PC-3 (cell line): ENCODE data around the gene LRIG3.

Source experiments
- CTCF ChIP-seq: fragments of 300-600 bp; sonication (generic); conservative IDR thresholded peaks from 2 replicates; pipeline ENCODE4 v1.5.1; 2017; ENCODE audit warnings: antibody characterized with exemption, low read depth, mild to moderate bottlenecking, low read length
- EZH2 ChIP-seq: fragments of 300-600 bp; sonication (generic); IDR thresholded peaks from one replicate; pipeline ENCODE4 v1.6.1; 2017; ENCODE audit warnings: antibody characterized with exemption, mild to moderate bottlenecking, low read length; ENCODE audit not compliant: unreplicated experiment
- EZH2phosphoT487 ChIP-seq: fragments of 300-600 bp; sonication (generic); IDR thresholded peaks from 2 replicates; pipeline ENCODE4 v1.6.1; 2018; ENCODE audit warnings: mild to moderate bottlenecking, antibody characterized with exemption, low read length, borderline replicate concordance

DNA sequence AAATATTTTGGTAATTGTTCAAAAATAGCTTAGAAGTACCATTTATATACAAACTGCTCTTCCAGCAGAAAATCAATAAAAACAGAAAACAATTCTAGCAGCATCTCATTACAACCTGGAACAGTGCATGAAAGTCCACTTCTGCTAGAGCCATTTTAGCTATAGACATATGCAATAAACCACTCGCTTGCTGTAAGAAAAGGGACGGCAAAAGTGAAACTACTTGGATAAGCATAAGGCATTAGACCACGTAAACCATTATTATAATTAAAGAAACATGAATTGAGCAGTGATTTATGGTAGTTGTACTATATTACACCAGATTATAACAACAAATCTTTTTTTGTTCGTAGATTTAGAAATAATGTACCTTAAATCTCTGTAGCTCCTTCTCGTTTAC lies 48.7 kb downstream of the LRIG3 start:
- TF ChIP-seq EZH2 (no peak), CTCF (no peak), EZH2phosphoT487 (no peak)
